ENCODE results near the gene SERPINF2.
"Not testable (repeated sequence)": the region's sequence is repeated elsewhere in the genome, so short reads cannot be mapped to it uniquely, and the experiment has no call there.

The SERPINF2 gene

GRCh38 chr17:1789936-1790335, 47.3 kb downstream of the SERPINF2 start:
- DNase-seq (ENCODE audit: low spot score): no peak

- DNase-seq (ENCODE audit: low spot score): no peak
Measured at GRCh38 chr17:1792495-1793446, 50.1 kb downstream of the SERPINF2 start.

- no peak for DNase-seq (ENCODE audit: low spot score)
Measured at GRCh38 chr17:1793447-1793806, 50.8 kb downstream of the SERPINF2 start.

GRCh38 chr17:1796800-1797199, 54.1 kb downstream of the SERPINF2 start:
- DNase-seq (ENCODE audit: low spot score): no peak

GRCh38 chr17:1797323-1797722, 54.7 kb downstream of the SERPINF2 start:
- no peak for DNase-seq (ENCODE audit: low spot score)

GRCh38 chr17:1797846-1798245, 55.2 kb downstream of the SERPINF2 start:
- DNase-seq (ENCODE audit: low spot score): not testable (repeated sequence)

- no peak for DNase-seq (ENCODE audit: low spot score)
Measured at GRCh38 chr17:1800240-1800639, 57.6 kb downstream of the SERPINF2 start.

GRCh38 chr17:1800712-1801111, 58.0 kb downstream of the SERPINF2 start:
- no peak for DNase-seq (ENCODE audit: low spot score)

GRCh38 chr17:1802429-1802828, 59.8 kb downstream of the SERPINF2 start:
- DNase-seq (ENCODE audit: low spot score): no peak

GRCh38 chr17:1803280-1803679, 60.6 kb downstream of the SERPINF2 start:
- no peak for DNase-seq (ENCODE audit: low spot score)

Data from D341Med (cell line).